Measurements from ENCODE around the gene ARFGAP1.

- TF ChIP-seq CTCF (IDR thresholded peaks at IDR 0.05; ENCODE audit: low read depth, low read length, poor library complexity, severe bottlenecking) (no peak), EZH2phosphoT487 (IDR thresholded peaks at IDR 0.05; ENCODE audit: borderline replicate concordance, low read length) (no peak)
These were observed 38.7 kb upstream of the ARFGAP1 start for GRCh38 chr20:63233924-63234323.

Data from DOHH2 (cell line).